GM21528 (cell line): ENCODE measurements around the gene SLC38A3.

Source experiments
- ATAC-seq: cut with Tn5 transposase; IDR thresholded peaks from one replicate; pipeline ENCODE4 v1.9.1; 2021; ENCODE audit warnings: mild to moderate bottlenecking, moderate library complexity; ENCODE audit not compliant: unreplicated experiment, low FRiP score

Gene SLC38A3

DNA sequence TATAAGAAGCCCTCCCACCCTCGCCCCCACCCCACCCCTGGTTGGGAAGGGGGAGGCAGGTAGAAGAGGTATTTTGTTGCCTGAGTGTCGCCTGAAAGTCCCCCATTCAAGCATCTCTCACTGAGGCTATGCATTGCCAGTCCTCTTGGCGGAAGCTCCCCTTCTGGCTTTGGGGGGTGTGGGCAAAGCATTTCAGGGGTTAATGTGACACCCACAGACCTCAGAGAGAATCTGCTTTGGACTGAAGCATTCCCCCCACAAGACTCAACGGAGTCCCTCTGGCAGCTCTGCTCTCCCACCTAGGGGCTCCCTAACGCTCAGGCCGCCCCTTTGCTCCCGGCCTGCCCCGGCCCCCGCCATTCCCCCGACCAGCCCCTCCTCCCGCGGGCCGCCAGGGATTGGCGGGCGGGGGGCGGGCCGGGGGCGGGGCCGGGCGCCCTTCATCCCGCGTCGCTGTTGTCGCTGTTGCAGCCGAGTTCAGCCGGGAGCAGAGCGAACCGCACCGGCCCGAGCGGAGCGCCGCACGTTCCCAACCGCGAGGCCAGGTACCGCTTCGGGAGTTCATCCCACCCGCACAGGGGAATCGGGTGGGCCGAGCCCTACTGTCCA lies at the start of gene SLC38A3:
Gene SLC38A3 (plus strand): TSS at position 468 of the 609 bp plus-strand sequence. CDS start 8,929 bp downstream, outside the sequence.
- no peak for ATAC-seq

DNA sequence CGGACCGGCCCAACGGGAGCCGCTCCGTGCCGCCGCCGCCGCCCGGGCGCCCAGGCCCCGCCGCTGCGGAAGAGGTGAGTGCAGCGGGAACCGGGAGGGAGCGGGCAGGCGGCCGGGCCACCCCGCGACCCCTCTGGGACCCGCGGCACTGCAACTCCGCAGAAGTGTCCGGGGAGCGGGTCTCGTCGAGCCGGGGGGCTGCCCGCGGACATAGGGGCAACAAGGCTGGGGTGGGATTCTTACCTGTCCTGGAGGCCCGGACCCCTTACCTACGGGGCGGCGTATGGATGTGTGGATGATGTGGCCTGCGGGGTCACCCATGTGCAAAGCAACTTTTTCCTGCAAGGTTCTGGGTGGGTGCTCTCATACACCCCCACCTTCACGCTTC lies 49.6 kb upstream of the SLC38A3 start:
- no peak for ATAC-seq

GRCh38 chr3:50155891-50156290 lies 49.2 kb upstream of the SLC38A3 start:
- ATAC-seq, result no peak

DNA sequence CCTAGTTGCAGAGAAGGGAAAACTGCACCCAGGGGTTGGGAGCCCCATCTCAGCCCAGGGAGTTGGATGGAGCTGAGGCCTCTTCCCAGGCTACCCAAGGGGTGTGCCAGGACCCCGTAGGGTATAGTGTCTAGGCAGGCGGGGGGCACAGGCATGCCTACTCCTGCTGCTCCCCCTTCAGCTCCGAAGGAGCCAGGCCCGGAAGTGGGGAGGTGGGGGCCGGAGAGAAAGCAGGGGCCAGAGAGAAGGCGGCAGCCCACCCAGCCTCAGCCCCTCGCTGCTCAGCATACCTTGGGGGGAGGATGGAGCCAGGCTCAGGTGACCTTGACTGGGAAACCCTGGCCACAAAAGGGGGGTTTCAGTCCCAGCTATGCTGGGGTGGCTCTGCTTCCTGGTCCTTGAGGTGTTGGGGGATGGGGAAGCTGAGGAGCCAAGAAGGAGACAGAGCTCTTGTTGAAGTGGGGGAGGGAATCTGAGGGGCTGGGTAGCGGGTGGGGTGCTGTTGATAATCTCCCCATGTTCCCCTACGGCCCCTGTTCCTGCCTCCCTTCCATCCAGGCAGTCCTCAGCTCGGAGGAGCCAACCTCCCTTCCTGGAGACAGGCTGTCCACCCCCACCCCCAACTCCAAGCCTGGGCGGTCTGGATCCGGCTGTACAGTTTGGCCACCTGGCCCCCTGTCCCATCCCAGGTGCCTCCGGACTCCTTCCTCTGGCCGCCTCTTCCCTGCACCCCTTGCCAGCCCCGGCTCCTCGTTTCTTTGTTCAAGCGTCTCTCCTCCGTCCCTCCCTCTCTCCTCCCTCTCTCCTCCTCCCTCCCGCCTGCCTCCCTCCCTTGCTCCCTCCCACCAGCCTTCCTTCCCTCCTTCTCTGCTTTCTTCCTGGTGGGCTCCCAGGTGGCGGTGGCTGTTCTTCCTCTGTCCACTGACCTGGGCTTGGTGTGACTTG lies 48.2 kb upstream of the SLC38A3 start:
- no peak for ATAC-seq

DNA sequence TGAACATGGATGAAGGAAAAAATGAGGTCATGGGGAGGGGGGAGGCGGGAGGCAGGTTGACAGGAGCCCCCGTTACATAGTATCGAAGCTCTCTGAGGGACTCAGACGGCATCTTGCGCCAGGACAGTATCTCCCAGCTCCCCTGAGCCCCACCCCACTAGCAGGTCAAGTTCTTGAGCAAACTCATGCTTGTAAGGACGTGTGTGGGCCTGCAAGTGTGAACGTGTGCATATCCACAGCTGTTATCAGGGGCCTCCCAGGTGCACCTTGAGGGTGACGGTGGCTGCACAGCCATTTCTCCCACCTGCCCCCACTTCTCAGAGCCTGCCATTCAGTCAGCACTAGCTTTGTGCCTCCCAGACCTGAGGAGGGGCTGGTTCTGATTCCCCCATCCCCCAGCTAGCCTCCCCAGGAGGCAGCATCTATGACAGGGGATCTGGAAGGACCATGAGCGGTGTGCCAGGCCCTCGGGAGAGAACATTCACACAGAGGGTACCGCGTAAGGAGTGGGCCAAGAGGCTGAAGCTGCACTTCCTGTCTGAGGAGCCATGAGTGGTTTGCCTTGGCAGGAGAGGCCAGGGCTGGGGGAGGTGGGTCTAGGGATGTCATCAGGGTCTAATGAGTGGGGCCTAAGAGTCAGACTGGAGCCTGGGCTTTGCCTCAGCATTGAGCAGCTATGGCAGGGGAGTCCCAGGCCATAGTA lies 47.1 kb upstream of the SLC38A3 start:
- ATAC-seq, result no peak

GRCh38 chr3:50158530-50159146 lies 46.4 kb upstream of the SLC38A3 start:
- no peak for ATAC-seq

DNA sequence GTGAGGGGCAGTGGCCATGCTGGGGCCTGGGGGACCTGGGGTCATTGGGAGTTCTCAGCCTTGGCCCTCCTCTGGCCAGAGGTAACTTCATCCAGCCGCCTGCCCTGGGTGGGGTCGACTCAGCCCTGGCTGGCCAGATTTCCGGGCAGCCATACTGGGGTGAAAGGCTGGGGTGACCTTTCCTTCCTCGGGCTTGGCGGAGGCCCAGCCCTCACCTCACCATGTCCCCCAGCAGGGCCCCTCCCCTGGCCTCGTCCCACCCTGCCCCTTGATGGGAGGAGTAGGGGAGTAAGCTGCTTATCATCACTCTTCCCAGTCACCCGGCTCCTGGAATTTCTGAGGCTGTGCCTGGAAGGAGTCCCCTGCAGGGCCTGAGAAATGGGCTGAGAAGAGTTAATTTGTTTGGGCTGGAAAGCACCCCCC lies 44.5 kb upstream of the SLC38A3 start:
- ATAC-seq, result no peak

DNA sequence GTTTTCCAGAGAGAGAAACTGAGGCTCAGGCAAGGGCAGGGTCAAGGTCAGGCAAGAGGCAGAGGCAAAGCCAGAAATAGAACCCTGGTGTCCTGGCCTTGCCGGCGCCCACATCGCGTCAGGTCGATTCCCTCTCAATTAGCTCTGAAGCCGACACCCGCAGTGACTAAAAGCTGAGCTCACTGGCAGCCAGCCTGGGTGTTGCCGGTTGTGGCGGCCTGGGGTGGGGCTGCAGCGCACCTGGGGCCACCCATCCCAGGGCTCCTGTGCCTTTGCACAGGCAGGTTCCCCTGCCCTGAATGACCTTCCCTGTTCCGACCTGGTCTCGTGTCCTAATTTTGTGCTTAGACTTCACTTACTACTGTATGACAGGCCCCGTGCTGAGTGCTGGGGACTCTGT lies 43.8 kb upstream of the SLC38A3 start:
- no peak for ATAC-seq

DNA sequence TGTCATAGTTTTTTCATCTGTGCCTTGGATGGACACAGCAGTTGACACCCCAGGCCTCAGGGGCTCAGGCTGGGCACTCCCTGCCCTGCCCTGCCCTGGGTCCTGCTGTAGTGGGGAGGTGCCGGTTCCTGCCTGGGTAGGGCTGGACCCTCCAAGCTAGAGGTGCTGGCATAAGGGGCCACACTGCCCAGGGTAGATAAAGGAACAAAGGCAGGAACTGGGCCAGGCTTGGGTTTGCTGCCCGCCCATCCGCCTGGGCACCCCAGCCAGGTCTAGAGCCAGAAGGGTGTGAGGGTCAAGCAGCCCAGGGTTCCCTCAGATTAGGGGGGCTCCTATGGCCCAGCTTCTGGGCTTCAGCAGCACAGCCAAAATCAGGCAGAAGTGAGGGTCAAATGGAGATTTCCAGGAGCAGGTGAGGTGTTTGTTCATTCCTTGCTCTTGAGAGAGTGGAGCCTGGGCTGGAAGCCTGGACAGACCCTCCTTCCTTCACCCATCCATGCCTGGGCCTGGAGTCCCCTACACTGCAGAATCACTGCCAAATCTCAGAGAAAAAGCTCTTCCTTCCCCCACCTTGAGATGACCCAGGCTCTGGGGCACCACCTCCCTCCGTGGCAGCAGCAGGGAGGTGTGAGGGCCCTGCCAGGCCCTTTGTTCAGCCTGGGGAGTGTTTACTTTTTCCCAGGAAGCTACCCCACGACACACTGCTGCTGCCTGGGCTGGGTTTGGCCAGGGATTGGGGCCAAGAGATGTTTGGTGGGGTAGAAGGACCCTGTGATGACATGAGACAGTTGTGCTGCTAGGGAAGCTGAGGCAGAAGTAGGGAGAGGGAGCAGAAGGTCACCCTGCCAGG lies 42.8 kb upstream of the SLC38A3 start:
- no peak for ATAC-seq

DNA sequence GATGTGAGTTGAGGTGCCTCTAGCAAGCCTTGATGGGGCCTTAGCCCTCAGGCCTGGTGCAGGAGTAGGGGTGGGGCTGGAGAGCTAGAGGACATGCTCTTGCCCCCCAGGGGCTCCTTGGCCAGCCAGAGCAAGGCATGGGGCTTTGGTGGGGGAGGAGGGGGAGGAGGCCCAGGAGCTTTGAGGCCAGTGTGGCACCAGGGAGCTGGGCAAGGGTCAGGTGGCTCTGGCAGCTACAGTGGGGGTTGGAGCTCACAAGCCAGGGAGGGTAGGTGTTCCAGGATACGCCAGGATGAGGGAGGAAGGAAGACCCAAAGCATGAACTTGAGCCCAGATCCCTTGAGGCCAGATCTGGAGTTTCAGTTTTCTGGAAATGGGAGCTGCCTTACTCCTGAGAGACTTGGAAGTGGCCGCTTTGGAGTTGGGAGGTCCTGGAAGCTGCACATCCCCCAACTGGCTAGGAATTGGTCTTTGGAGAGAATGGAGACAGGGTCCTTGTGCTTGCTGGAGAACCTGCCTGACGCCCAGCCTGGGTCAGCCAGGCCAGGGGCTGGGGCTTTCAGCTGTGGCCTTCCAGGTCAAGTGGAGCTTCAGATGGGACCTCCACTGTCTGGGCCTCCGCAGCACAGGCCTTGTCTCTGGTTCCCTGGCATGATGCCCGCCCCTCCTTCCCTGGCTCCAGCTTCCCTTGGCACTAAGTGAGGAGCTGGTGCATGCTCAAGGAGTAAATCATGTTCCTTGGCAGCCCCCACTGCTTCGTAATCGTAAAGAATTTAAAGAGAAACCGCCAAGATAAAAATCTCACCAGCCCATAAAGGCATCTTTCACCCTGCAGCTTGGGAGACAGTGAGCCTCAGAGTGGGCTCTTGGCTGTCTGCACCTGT lies 41.3 kb upstream of the SLC38A3 start:
- no peak for ATAC-seq

DNA sequence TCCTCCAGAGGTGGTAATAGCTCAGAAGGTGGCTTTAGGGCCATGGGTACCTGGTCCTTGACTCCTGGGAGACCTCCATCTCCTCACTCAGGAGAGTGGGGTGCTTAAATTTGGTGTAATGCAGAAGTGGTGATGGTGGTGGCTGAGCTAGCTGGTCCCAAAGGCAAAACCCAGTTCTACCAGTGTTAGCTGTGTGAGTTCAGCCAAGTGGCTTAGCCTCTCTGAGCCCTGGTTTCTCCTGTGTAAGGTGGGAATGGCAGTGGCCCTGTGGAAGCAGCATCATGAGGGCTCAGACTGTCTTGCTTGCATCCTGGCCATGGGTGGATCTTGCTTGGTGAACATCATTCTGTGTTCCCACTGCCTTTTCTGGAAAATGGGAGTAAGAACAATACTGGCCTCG lies 40.6 kb upstream of the SLC38A3 start:
- no peak for ATAC-seq

DNA sequence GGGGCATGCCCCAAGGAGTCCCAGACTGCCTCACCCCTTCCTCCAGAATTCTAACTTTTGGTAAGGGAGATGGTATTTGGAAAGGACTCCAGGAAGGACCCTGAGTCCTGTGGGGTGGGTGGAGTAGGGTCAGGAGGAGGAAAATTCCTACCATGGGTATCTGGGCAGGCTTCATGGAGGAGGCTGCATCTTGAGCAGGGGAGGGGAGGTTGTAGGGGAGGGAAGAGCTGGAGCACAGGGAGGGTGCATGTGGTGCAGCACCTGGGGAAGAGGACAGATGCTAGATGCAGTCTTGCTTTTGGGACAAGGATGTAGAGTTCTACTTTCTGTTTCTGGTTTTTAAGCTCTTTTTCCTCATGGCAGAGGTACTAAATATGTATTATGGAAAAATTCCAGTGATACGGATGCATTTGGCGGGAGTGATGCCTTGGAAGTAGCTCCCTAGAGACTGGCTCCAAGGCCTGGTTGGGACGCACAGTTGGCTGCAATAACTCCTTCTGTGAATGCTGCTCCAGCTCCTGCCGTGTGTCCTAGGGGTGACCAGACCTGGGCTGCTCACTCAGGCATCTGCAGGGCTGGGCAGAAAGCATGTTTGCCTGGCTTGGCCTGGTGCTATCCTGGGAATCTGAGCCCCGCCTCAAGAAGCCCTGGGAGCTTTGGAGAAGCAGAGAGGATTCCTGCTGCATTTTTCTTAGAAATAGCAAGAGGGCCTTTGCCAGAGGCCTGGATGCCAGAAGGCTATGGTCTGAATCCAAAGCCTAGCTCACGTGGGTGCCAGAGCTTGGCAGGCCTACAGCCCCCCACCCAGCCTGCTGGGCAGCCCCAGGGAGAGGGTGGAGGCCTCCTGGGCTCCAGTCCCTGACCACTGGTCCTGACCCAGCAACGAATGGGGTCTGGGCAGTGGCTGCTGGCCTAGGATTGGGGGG lies 39.8 kb upstream of the SLC38A3 start:
- no peak for ATAC-seq

DNA sequence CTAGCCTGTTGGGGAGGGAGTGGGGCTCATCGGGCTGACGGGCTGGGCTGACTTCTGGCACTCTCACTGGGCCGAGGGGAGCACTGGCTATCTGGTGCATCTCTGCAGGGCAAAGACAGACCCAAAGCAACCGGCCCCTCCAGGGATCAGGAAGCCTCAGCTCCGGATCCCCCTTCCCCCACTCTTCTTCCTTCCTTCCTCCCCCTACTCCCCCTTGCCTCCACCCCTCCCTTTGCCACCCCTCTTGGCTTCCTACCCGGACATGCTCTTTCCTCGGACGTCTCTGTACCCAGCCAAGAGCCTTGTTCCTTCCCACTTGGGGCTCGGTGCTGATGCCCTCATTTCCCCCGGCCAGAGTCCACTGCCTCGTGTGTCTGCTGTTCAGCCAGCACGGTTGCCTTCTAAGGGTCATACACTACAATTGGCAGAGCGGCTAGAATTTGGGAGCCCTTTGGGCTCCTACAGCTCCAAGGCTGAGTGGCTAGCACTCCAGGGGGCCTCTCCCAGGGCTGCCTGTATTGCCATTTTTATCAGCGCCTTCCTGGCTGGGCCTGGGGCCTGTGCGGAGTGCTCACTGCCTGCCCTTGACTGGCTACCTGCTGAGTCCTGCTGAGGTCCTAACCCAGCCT lies 39.0 kb upstream of the SLC38A3 start:
- no peak for ATAC-seq

GRCh38 chr3:50166620-50167019 lies 38.5 kb upstream of the SLC38A3 start:
- no peak for ATAC-seq

GRCh38 chr3:50167069-50167840 lies 37.8 kb upstream of the SLC38A3 start:
- no peak for ATAC-seq

- no peak for ATAC-seq
These were observed 37.2 kb upstream of the SLC38A3 start for GRCh38 chr3:50167841-50168209.

DNA sequence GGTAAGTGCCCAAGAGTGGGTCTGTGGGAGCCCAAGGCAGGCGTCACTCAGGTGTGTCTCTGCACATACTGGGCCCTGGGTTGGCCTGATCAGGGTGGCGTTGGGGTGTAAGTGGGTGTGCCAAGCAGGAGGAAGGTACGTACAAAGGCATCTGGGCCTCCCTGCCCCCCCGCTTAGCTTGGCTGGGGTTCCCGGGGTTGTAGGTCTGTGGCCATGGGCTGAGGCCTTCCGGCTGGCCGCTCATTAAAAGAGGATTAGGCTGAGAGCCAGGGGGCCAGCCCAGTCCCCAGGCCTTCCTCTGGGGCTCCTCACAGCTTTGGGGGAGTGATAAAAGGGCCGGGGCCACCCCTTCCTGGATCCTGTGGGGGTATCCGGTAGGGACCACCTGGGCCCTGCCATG lies 36.7 kb upstream of the SLC38A3 start:
- ATAC-seq, result no peak
